HepG2 (cell line): ENCODE measurements around the gene MYH16. TPM values are rescaled to one million over a fixed set of nuclear protein-coding genes. Genes with fewer than 3 reads are reported as not detected.
A peak's percentile ranks its signal among the peaks of the same experiment; 100 is the strongest.

Experiments used
- ARNT ChIP-seq: fragments of 450-650 bp; IDR thresholded peaks from 2 replicates; pipeline ENCODE4 v1.6.1; 2017
- ELF4 ChIP-seq: sonication (generic); formaldehyde crosslinking; IDR thresholded peaks from 2 replicates; pipeline ENCODE4 v1.5.0; 2020; ENCODE audit warnings: missing genetic modification reagents, mild to moderate bottlenecking, moderate library complexity, borderline replicate concordance
- HMG20B ChIP-seq: conservative IDR thresholded peaks from 2 replicates; pipeline ENCODE4 v1.6.1; 2016; ENCODE audit warnings: missing genetic modification reagents, missing compliant biosample characterization
- KLF12 ChIP-seq: sonication (generic); formaldehyde crosslinking; IDR thresholded peaks from 2 replicates; pipeline ENCODE4 v1.4.0; 2020; ENCODE audit warnings: missing genetic modification reagents, borderline replicate concordance
- KLF13 ChIP-seq: sonication (generic); formaldehyde crosslinking; IDR thresholded peaks from 2 replicates; pipeline ENCODE4 v1.4.0; 2020; ENCODE audit warnings: mild to moderate bottlenecking, missing genetic modification reagents
- KLF15 ChIP-seq: sonication (generic); formaldehyde crosslinking; IDR thresholded peaks from 2 replicates; pipeline ENCODE4 v1.8.1; 2023; ENCODE audit warnings: borderline replicate concordance, mild to moderate bottlenecking, inconsistent platforms, missing genetic modification reagents, mixed read lengths
- ONECUT2 ChIP-seq: sonication (generic); formaldehyde crosslinking; IDR thresholded peaks from 2 replicates; pipeline ENCODE4 v1.4.0; 2020; ENCODE audit warnings: missing genetic modification reagents
- PHF5A ChIP-seq: IDR thresholded peaks from one replicate; pipeline ENCODE4 v1.6.1; 2018; ENCODE audit warnings: low read depth, missing genetic modification reagents; ENCODE audit not compliant: unreplicated experiment
- TCF7L2 ChIP-seq: IDR thresholded peaks from 2 replicates; pipeline ENCODE4 v1.6.1; 2011; ENCODE audit warnings: mild to moderate bottlenecking, low read depth, low read length, moderate library complexity
- ZC3H13 ChIP-seq: sonication (generic); formaldehyde crosslinking; IDR thresholded peaks from 2 replicates; pipeline ENCODE4 v1.8.1; 2023; ENCODE audit warnings: mild to moderate bottlenecking, missing genetic modification reagents, moderate library complexity
- ZMYM3 ChIP-seq: sonication (generic); formaldehyde crosslinking; IDR thresholded peaks from 2 replicates; pipeline ENCODE4 v1.5.1; 2020; ENCODE audit warnings: mild to moderate bottlenecking, missing genetic modification reagents
- ZNF343 ChIP-seq: sonication (generic); formaldehyde crosslinking; IDR thresholded peaks from 2 replicates; pipeline ENCODE4 v1.4.0; 2020; ENCODE audit warnings: mild to moderate bottlenecking, missing genetic modification reagents
- ZNF570 ChIP-seq: sonication (generic); formaldehyde crosslinking; IDR thresholded peaks from 2 replicates; pipeline ENCODE4 v1.4.0; 2020; ENCODE audit warnings: mild to moderate bottlenecking, missing genetic modification reagents, borderline replicate concordance
- ZNF619 ChIP-seq: sonication (generic); formaldehyde crosslinking; IDR thresholded peaks from 2 replicates; pipeline ENCODE4 v1.4.0; 2020; ENCODE audit warnings: mild to moderate bottlenecking, missing genetic modification reagents
- ZNF660 ChIP-seq: sonication (generic); formaldehyde crosslinking; IDR thresholded peaks from 2 replicates; pipeline ENCODE4 v1.5.1; 2020; ENCODE audit warnings: mild to moderate bottlenecking, low read depth, missing genetic modification reagents, borderline replicate concordance
- ZNF749 ChIP-seq: sonication (generic); formaldehyde crosslinking; IDR thresholded peaks from 2 replicates; pipeline ENCODE4 v1.8.0; 2022; ENCODE audit warnings: mild to moderate bottlenecking, missing genetic modification reagents, moderate library complexity, borderline replicate concordance
- ZNF790 ChIP-seq: sonication (generic); formaldehyde crosslinking; IDR thresholded peaks from 2 replicates; pipeline ENCODE4 v1.8.0; 2022; ENCODE audit warnings: missing genetic modification reagents, mild to moderate bottlenecking, borderline replicate concordance
- ZSCAN21 ChIP-seq: sonication (generic); formaldehyde crosslinking; IDR thresholded peaks from 2 replicates; pipeline ENCODE4 v1.8.0; 2022; ENCODE audit warnings: mild to moderate bottlenecking, missing genetic modification reagents, moderate library complexity, borderline replicate concordance
- polyA plus RNA-seq, 8 experiments: library from polyadenylated mRNA; depleted of rRNA in 3 of 8; stranded (reverse) in 7 of 8; unstranded in 1 of 8; fragments of >200 nt; fragmentation: Illumina TruSeq in 4 of 8; extraction: Trizol in 4 of 8; gene quantifications; 2 replicates each; pipeline versions ENCODE4 v1.2.1 to v1.2.3, GENCODE V29; 2011 to 2016; ENCODE audit warnings: low read depth in 4 of 8, missing spikeins in 1 of 8, mixed read lengths in 1 of 8; ENCODE audit not compliant: insufficient read depth in 1 of 8
- total RNA-seq, 5 experiments: library from RNA; depleted of rRNA; stranded (reverse); fragments of >200 nt; fragmentation: Illumina TruSeq; extraction: Trizol; gene quantifications; 2 replicates each; pipeline ENCODE4 v1.2.3, GENCODE V29; 2016; ENCODE audit warnings: low read depth in 1 of 5
- TF ChIP-seq, protein P1 (sequence below): sonication (generic); formaldehyde crosslinking; IDR thresholded peaks from 2 replicates; pipeline ENCODE4 v1.4.0; 2020; ENCODE audit warnings: mild to moderate bottlenecking, missing genetic modification reagents
- TF ChIP-seq, protein P2 (sequence below): sonication (generic); formaldehyde crosslinking; IDR thresholded peaks from 2 replicates; pipeline ENCODE4 v1.5.0; 2020; ENCODE audit warnings: mild to moderate bottlenecking, missing genetic modification reagents
- TF ChIP-seq, protein P3 (sequence below): sonication (generic); formaldehyde crosslinking; conservative IDR thresholded peaks from 2 replicates; pipeline ENCODE4 v1.8.0; 2022; ENCODE audit warnings: mild to moderate bottlenecking, moderate library complexity, missing genetic modification reagents
- TF ChIP-seq, protein P4 (sequence below): sonication (generic); formaldehyde crosslinking; IDR thresholded peaks from 2 replicates; pipeline ENCODE4 v1.9.0; 2022; ENCODE audit warnings: low read depth, missing genetic modification reagents

The MYH16 gene
- total and polyA plus RNA-seq, 2 of the 13 experiments (the other 11 are each of a cell fraction or from before 2014, with no cell fraction given): 0.05 to 0.15 TPM

DNA sequence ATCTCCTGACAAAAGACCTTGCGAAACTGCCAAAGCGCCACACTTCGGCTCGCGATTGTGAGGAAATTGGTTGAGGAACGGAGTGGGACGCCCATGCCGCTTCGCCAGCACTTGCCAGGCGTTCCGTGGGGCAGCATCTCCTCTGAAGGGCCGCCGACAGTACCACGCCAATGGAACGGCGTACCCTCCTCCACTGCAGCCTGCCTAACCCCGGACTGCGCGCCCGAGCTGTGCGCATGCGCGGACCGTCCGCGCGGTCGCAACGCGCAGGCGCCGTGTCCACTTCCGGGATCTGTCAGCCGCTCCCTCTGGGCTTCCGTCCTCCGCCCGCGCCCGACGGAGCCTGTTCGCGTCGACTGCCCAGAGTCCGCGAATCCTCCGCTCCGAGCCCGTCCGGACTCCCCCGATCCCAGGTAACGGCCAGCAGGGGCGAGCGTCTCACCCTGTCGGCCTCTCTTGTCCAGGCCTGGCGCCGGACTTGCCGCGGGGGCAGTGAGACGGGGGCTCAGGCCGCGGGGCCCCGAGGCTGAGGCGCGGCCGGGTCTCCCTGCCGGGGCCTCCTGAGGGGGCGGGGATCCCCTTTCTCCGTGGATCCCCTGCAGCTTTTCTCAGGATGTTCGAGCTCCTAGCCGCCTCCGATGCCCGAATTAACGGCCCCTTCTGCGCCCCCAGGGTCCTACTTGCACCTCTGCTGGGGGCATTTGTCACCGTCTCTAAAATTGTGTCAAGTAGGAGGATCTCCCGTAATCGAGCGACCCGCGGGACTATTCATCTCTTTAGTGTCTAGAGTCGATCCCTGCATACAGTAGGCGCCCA lies 53.2 kb downstream of the MYH16 start, which contains the start of gene ARPC1A (continued):
- no peak for TF ChIP-seq ZNF660 (CRISPR knock-in tag)
- TF ChIP-seq KLF13: no peak
- TF ChIP-seq PHF5A: peak; percentile 69
- TF ChIP-seq HMG20B (CRISPR knock-in tag): no peak
- peak; percentile 19; the same call in 1 of the 2 replicates for TF ChIP-seq ZSCAN21 (CRISPR knock-in tag)
- TF ChIP-seq, protein P1, sequence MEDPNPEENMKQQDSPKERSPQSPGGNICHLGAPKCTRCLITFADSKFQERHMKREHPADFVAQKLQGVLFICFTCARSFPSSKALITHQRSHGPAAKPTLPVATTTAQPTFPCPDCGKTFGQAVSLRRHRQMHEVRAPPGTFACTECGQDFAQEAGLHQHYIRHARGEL (CRISPR knock-in tag): no peak; the same call in 1 of the 2 replicates
- TF ChIP-seq ZNF343: peak; percentile 58; the same call in 1 of the 2 replicates
- TF ChIP-seq ELF4 (CRISPR knock-in tag): peak; percentile 90
- no peak for TF ChIP-seq ONECUT2
- TF ChIP-seq, protein P2, sequence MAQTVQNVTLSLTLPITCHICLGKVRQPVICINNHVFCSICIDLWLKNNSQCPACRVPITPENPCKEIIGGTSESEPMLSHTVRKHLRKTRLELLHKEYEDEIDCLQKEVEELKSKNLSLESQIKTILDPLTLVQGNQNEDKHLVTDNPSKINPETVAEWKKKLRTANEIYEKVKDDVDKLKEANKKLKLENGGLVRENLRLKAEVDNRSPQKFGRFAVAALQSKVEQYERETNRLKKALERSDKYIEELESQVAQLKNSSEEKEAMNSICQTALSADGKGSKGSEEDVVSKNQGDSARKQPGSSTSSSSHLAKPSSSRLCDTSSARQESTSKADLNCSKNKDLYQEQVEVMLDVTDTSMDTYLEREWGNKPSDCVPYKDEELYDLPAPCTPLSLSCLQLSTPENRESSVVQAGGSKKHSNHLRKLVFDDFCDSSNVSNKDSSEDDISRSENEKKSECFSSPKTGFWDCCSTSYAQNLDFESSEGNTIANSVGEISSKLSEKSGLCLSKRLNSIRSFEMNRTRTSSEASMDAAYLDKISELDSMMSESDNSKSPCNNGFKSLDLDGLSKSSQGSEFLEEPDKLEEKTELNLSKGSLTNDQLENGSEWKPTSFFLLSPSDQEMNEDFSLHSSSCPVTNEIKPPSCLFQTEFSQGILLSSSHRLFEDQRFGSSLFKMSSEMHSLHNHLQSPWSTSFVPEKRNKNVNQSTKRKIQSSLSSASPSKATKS (CRISPR knock-in tag): no peak
- TF ChIP-seq ZNF790 (CRISPR knock-in tag): 0 out of 2 replicates have a peak, but pooled peaks have one; percentile 64
- no peak for TF ChIP-seq ARNT
- TF ChIP-seq, protein P3, sequence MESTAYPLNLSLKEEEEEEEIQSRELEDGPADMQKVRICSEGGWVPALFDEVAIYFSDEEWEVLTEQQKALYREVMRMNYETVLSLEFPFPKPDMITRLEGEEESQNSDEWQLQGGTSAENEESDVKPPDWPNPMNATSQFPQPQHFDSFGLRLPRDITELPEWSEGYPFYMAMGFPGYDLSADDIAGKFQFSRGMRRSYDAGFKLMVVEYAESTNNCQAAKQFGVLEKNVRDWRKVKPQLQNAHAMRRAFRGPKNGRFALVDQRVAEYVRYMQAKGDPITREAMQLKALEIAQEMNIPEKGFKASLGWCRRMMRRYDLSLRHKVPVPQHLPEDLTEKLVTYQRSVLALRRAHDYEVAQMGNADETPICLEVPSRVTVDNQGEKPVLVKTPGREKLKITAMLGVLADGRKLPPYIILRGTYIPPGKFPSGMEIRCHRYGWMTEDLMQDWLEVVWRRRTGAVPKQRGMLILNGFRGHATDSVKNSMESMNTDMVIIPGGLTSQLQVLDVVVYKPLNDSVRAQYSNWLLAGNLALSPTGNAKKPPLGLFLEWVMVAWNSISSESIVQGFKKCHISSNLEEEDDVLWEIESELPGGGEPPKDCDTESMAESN: peak; percentile 81
- peak; percentile 70; the same call in 1 of the 2 replicates for TF ChIP-seq ZNF619 (CRISPR knock-in tag)
- TF ChIP-seq KLF12 (CRISPR knock-in tag): peak; percentile 84; the same call in 1 of the 2 replicates
- TF ChIP-seq ZMYM3 (CRISPR knock-in tag): peak; percentile 42
- TF ChIP-seq ZC3H13 (CRISPR knock-in tag): 0 out of 2 replicates have a peak, but pooled peaks have one; percentile 37
- no peak for TF ChIP-seq TCF7L2
- TF ChIP-seq ZNF749 (CRISPR knock-in tag): no peak; the same call in 1 of the 2 replicates
- 0 out of 2 replicates have a peak, but pooled peaks have one; percentile 28 for TF ChIP-seq KLF15 (CRISPR knock-in tag)
- TF ChIP-seq ZNF570 (CRISPR knock-in tag): no peak
- TF ChIP-seq, protein P4, sequence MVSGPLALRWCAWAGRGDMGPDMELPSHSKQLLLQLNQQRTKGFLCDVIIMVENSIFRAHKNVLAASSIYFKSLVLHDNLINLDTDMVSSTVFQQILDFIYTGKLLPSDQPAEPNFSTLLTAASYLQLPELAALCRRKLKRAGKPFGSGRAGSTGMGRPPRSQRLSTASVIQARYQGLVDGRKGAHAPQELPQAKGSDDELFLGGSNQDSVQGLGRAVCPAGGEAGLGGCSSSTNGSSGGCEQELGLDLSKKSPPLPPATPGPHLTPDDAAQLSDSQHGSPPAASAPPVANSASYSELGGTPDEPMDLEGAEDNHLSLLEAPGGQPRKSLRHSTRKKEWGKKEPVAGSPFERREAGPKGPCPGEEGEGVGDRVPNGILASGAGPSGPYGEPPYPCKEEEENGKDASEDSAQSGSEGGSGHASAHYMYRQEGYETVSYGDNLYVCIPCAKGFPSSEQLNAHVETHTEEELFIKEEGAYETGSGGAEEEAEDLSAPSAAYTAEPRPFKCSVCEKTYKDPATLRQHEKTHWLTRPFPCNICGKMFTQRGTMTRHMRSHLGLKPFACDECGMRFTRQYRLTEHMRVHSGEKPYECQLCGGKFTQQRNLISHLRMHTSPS (CRISPR knock-in tag): 0 out of 2 replicates have a peak, but pooled peaks have one; percentile 27
